Esophagus muscularis mucosa (tissue), 4 donors: ENCODE measurements around the gene SLC9B1. TPM values are rescaled to one million over a fixed set of nuclear protein-coding genes. Genes with fewer than 3 reads are reported as not detected.
"Not testable (repeated sequence)": the region's sequence is repeated elsewhere in the genome, so short reads cannot be mapped to it uniquely, and the experiment has no call there.

Experiments used
- DNase-seq: peaks from one replicate; pipeline ENCODE4 v3.0.0-alpha.2; 2017; ENCODE audit errors: extremely low spot score
- H3K27ac ChIP-seq, 4 donors: fragments of 200-600 bp; sonication (generic); replicated peaks in 1 of 4; 1 replicate in 3 of 4; 2 replicates in 1 of 4; pipeline ENCODE4 v1.5.1; 2016 to 2019; ENCODE audit warnings: mild to moderate bottlenecking in 1 of 4
- H3K27me3 ChIP-seq, 4 donors: fragments of 200-600 bp; sonication (generic); one replicate each; pipeline versions ENCODE4 v1.5.1 to v1.6.0; 2016 to 2019
- H3K36me3 ChIP-seq, 4 donors: fragments of 200-600 bp; sonication (generic); one replicate each; pipeline ENCODE4 v1.5.1; 2016 to 2019
- H3K4me1 ChIP-seq, 4 donors: fragments of 200-600 bp; sonication (generic); one replicate each; pipeline ENCODE4 v1.5.1; 2016 to 2019
- H3K4me3 ChIP-seq, 4 donors: fragments of 200-600 bp; sonication (generic); 1 replicate in 2 of 4; 2 replicates in 2 of 4; pipeline ENCODE4 v1.5.1; 2016 to 2019; ENCODE audit warnings: mild to moderate bottlenecking in 4 of 4, moderate library complexity in 1 of 4
- H3K9me3 ChIP-seq, 4 donors: fragments of 200-600 bp; sonication (generic); 1 replicate in 3 of 4; 2 replicates in 1 of 4; pipeline ENCODE4 v1.5.1; 2016 to 2019
- EP300 ChIP-seq: sonication (generic); formaldehyde crosslinking; IDR thresholded peaks from one replicate; pipeline ENCODE4 v1.6.1; 2017; ENCODE audit warnings: antibody characterized with exemption
- POLR2A ChIP-seq: fragments of 450-650 bp; IDR thresholded peaks from one replicate; pipeline ENCODE4 v1.6.1; 2017; ENCODE audit warnings: antibody characterized with exemption, moderate library complexity, mild to moderate bottlenecking, low read depth
- POLR2AphosphoS5 ChIP-seq, 2 donors: sonication (generic); formaldehyde crosslinking; IDR thresholded peaks; one replicate each; pipeline ENCODE4 v1.6.1; 2017; ENCODE audit warnings: antibody characterized with exemption in 2 of 2
- WGBS: methylation state at CpG from one replicate; pipeline ENCODE4 v1.1.5; 2018; 5-methylcytosine and 5-hydroxymethylcytosine counted together
- intact Hi-C: fragments of 100-400 bp; cut with DNase I; formaldehyde crosslinking; loops from one replicate; pipeline ENCODE4 v1.15.1; 2023
- total RNA-seq, 4 donors: library from RNA; depleted of rRNA; stranded (reverse); fragments of >200 nt; gene quantifications; one replicate each; pipeline versions ENCODE4 v1.1.0 to v1.2.1, GENCODE V29; 2016
- TF ChIP-seq, protein P1 (sequence below), 3 experiments: fragments of 200-600 bp in 2 of 3; fragments of 450-650 bp in 1 of 3; sonication (generic) in 2 of 3; IDR thresholded peaks; one replicate each; pipeline ENCODE4 v1.5.1; 2017 to 2019; ENCODE audit warnings: antibody characterized with exemption in 3 of 3, mild to moderate bottlenecking in 2 of 3, moderate library complexity in 1 of 3

The SLC9B1 gene
- total RNA-seq, 4 donors from 2014 or later = 0.29 to 1.3 (median 0.99) TPM; not detected in 1

DNA sequence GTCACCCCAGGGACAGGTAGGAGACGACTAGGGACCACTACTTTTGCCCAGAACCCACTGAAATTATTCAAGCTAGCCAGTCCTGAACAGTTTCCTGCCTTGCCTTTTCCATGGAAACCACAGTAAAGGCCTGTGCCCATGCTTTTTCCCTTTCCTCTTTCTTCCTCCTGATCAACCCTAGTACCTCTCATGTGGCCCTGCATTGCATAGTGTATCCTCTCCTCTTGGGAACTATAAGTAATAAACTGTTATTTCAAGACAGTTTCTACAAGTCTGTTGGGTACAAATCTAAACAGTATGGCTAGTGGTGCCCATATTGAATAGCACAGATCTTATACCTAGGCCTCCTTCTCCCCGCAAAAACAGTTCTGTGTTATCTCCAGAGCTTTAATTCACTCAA, 136.2 kb downstream of the SLC9B1 start:
- intact Hi-C loops = no loop called here
- no peak overlapping the region for H3K27ac ChIP-seq
- no peaks in the 10 kb centered on the region for H3K9me3 ChIP-seq
- 100% methylated on average over 2 of the region's 2 CpGs for WGBS
- DNase-seq = no peak
- no peak overlapping the region for H3K4me3 ChIP-seq
- TF ChIP-seq POLR2AphosphoS5 (IDR thresholded peaks at IDR 0.05) = no peak
- no peak for TF ChIP-seq EP300
- TF ChIP-seq, protein P1, sequence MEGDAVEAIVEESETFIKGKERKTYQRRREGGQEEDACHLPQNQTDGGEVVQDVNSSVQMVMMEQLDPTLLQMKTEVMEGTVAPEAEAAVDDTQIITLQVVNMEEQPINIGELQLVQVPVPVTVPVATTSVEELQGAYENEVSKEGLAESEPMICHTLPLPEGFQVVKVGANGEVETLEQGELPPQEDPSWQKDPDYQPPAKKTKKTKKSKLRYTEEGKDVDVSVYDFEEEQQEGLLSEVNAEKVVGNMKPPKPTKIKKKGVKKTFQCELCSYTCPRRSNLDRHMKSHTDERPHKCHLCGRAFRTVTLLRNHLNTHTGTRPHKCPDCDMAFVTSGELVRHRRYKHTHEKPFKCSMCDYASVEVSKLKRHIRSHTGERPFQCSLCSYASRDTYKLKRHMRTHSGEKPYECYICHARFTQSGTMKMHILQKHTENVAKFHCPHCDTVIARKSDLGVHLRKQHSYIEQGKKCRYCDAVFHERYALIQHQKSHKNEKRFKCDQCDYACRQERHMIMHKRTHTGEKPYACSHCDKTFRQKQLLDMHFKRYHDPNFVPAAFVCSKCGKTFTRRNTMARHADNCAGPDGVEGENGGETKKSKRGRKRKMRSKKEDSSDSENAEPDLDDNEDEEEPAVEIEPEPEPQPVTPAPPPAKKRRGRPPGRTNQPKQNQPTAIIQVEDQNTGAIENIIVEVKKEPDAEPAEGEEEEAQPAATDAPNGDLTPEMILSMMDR (IDR thresholded peaks at IDR 0.05) = no peak
- no peak for TF ChIP-seq POLR2A
- no peaks in the 10 kb centered on the region for H3K27me3 ChIP-seq
- no peaks in the 10 kb centered on the region for H3K4me1 ChIP-seq
- H3K36me3 ChIP-seq = peaks cover 0 to 3% (median 0%) of the 10 kb centered on the region in 4 donors

DNA sequence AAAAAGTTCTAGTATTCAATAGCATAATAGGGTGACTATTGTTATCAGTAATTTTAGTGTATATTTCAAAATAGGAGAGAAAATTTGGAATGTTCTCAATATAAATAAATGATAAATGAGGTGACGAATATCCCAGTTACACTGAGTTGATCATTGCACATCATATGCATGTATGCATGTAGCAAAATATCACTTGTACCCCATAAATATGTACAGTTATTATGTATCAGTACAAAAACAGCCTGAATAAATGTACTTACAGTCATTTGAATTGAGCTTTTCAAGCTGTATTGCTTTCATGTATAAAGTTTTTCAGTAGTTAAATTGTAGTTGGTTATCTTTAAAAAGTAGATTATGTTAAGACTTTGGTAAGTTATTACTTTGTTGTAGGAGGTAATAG, 138.2 kb downstream of the SLC9B1 start:
- H3K36me3 ChIP-seq = peaks cover 0 to 7% (median 5%) of the 10 kb centered on the region in 4 donors
- no peak overlapping the region for H3K27ac ChIP-seq
- intact Hi-C loops = no loop called here
- WGBS = 91% methylated on average over 1 of the region's 1 CpG
- H3K9me3 ChIP-seq = no peaks in the 10 kb centered on the region
- H3K4me1 ChIP-seq = no peaks in the 10 kb centered on the region
- no peak for DNase-seq
- TF ChIP-seq, protein P1 (IDR thresholded peaks at IDR 0.05) = no peak
- no peak for TF ChIP-seq POLR2A
- no peak for TF ChIP-seq EP300
- TF ChIP-seq POLR2AphosphoS5 (IDR thresholded peaks at IDR 0.05) = no peak
- H3K27me3 ChIP-seq = no peaks in the 10 kb centered on the region
- H3K4me3 ChIP-seq = no peak overlapping the region

DNA sequence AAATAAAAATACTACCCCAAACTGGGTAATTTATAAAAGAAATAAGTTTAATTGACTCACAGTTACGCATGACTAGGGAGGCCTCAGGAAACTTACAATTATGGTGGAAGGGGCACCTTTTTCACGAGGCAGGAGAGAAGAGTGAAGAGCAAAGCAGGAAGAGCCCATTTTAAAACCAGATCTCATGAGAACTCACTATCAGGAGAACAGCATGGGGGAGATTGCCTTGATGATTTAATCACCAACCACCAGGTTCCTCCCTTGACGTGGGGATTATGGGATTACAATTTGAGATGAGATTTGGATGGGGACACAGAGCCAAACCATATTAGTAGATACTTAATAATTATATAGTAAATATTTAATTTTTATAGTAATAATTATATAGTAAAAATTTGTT, 140.6 kb downstream of the SLC9B1 start:
- WGBS = 94% methylated on average over 3 of the region's 3 CpGs
- H3K27ac ChIP-seq = no peak overlapping the region
- no peaks in the 10 kb centered on the region for H3K27me3 ChIP-seq
- H3K4me1 ChIP-seq = no peaks in the 10 kb centered on the region
- DNase-seq = no peak
- H3K36me3 ChIP-seq = peaks cover 0 to 10% (median 5%) of the 10 kb centered on the region in 4 donors
- intact Hi-C loops = loop anchor here (10.0 kb wide), 2 partner anchors 216 to 254 kb away; partner anchors contain the start of gene BDH2
- H3K9me3 ChIP-seq = no peaks in the 10 kb centered on the region
- TF ChIP-seq POLR2AphosphoS5 (IDR thresholded peaks at IDR 0.05) (no peak), EP300 (no peak), POLR2A (no peak)
- TF ChIP-seq, protein P1 (IDR thresholded peaks at IDR 0.05) = no peak
- no peak overlapping the region for H3K4me3 ChIP-seq

DNA sequence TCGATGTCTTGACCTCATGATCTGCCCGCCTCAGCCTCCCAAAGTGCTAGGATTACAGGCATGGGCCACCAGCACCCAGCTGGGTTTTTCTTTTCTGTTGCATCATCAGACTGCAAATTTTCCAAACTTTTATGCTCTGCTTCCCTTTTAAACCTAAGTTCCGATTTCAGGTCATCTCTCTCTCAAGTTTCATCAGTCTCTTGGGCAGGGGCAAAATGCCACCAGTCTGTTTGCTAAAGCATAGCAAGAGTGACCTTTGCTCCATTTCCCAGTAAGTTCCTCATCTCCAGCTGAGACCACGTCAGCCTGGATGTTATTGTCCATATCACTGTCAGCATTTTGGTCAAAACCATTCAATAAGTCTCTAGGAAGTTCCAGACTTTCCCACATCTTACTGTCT, 141.2 kb downstream of the SLC9B1 start:
- intact Hi-C loops = loop anchor here (10.0 kb wide), 2 partner anchors 216 to 254 kb away; partner anchors contain the start of gene BDH2
- not testable (repeated sequence) for H3K36me3 ChIP-seq
- 78% methylated on average over 4 of the region's 4 CpGs for WGBS

DNA sequence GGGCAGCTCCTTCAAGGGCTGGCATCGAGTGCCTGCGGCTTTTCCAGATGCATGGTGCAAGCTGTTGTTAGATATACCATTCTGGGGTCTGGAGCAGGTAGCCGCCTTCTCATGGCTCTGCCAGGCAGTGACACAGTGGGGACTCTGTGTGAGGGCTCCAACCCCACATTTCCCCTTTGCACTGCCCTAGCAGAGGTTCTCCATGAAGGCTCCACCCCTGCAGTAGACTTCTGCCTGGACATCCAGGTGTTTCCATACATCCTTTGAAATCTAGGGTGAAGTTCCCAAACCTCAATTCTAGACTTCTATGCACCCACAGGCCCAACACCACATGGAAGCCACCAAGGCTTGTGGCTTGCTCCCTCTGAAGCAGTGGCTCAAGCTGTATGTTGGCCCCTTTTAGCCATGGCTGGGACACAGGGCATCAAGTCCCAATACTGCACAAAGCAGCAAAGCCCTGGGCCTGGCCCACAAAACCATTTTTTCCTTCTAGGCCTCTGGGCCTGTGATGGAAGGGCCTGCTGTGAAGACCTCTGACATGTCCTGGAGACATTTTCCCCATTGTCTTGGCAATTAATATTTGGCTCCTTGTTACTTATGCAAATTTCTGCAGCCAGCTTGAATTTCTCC, 141.9 kb downstream of the SLC9B1 start:
- DNase-seq, H3K27me3 ChIP-seq, H3K9me3 ChIP-seq, H3K27ac ChIP-seq, H3K4me3 ChIP-seq, H3K4me1 ChIP-seq, H3K36me3 ChIP-seq: not testable (repeated sequence)
- intact Hi-C loops = loop anchor here (10.0 kb wide), 2 partner anchors 217 to 253 kb away; partner anchors contain the start of gene BDH2
- WGBS = 100% methylated on average over 3 of the region's 3 CpGs

More for the DNA sequence above, 141.2 kb downstream of the SLC9B1 start:
- not testable (repeated sequence) for DNase-seq, H3K27me3 ChIP-seq, H3K4me1 ChIP-seq, H3K4me3 ChIP-seq, H3K27ac ChIP-seq, H3K9me3 ChIP-seq

DNA sequence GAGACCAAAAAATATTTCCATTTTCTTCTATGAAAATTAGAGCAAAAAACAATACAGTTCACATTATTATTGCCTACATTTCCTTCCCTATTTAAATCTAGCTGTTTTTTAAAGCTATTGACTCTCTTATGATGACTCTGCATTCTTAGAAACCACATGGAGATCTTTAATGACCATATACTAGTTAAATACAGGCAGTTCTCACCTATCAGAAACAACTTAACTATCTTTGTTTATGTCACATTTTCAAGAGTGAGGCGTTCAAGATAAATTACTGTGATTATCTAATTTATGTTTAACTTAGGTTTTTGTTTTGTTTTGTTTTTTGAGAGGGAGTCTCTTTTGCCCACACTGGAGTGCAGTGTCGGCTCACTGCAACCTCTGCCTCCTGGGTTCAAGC, 147.7 kb downstream of the SLC9B1 start:
- no peak for DNase-seq
- WGBS = 71% methylated on average over 2 of the region's 2 CpGs
- intact Hi-C loops = loop anchor here (10.0 kb wide), 2 partner anchors 223 to 247 kb away; partner anchors contain the start of gene BDH2
- Histone ChIP-seq H3K36me3 (peaks cover 0 to 10% (median 2%) of the 10 kb centered on the region in 4 donors), H3K27ac (no peak overlapping the region), H3K4me1 (peaks cover 21 to 26% (median 23%) of the 10 kb centered on the region in 4 donors), H3K27me3 (no peaks in the 10 kb centered on the region), H3K4me3 (no peak overlapping the region), H3K9me3 (no peaks in the 10 kb centered on the region)
- TF ChIP-seq EP300 (no peak), POLR2A (no peak), POLR2AphosphoS5 (IDR thresholded peaks at IDR 0.05) (no peak)
- TF ChIP-seq, protein P1 (IDR thresholded peaks at IDR 0.05) = no peak
